RWPE2 (cell line): ENCODE measurements around the gene NKAIN2.

Experiments
- ATAC-seq: fragments of 200-7000 bp; cut with Tn5 transposase; 3 replicates; pipeline ENCODE4 v1.9.1; 2021; ENCODE audit warnings: low read depth
- DNase-seq: peaks from one replicate; pipeline ENCODE4 v3.0.0-alpha.2; 2020; ENCODE audit warnings: low spot score
- H3K27ac ChIP-seq: fragments of 450-650 bp; 2 replicates; pipeline ENCODE4 v1.5.1; 2017; ENCODE audit warnings: mild to moderate bottlenecking; ENCODE audit not compliant: poor library complexity, severe bottlenecking
- H3K27me3 ChIP-seq: fragments of 250-450 bp; sonication (Bioruptor Pico); 2 replicates; pipeline ENCODE4 v1.5.1; 2021; ENCODE audit warnings: mild to moderate bottlenecking, moderate library complexity; ENCODE audit not compliant: insufficient read depth, poor library complexity, severe bottlenecking
- H3K36me3 ChIP-seq: fragments of 250-450 bp; sonication (Bioruptor Pico); 2 replicates; pipeline ENCODE4 v1.5.1; 2020; ENCODE audit warnings: low read depth, mild to moderate bottlenecking, moderate library complexity
- H3K4me1 ChIP-seq: fragments of 250-450 bp; sonication (Bioruptor Pico); 2 replicates; pipeline ENCODE4 v1.5.1; 2021; ENCODE audit warnings: mild to moderate bottlenecking, moderate library complexity; ENCODE audit not compliant: insufficient read depth, poor library complexity, severe bottlenecking
- H3K4me3 ChIP-seq: fragments of 250-450 bp; sonication (Bioruptor Pico); 2 replicates; pipeline ENCODE4 v1.5.1; 2021; ENCODE audit warnings: mild to moderate bottlenecking, moderate library complexity; ENCODE audit not compliant: severe bottlenecking
- H3K9me3 ChIP-seq: fragments of 250-450 bp; sonication (Bioruptor Pico); 2 replicates; pipeline ENCODE4 v1.5.1; 2021; ENCODE audit warnings: mild to moderate bottlenecking, moderate library complexity; ENCODE audit not compliant: severe bottlenecking
- TF ChIP-seq, protein P1 (sequence below): fragments of 450-650 bp; IDR thresholded peaks from one replicate; pipeline ENCODE4 v1.5.1; 2017; ENCODE audit warnings: mild to moderate bottlenecking, moderate library complexity; ENCODE audit not compliant: poor library complexity, severe bottlenecking

Gene NKAIN2

DNA sequence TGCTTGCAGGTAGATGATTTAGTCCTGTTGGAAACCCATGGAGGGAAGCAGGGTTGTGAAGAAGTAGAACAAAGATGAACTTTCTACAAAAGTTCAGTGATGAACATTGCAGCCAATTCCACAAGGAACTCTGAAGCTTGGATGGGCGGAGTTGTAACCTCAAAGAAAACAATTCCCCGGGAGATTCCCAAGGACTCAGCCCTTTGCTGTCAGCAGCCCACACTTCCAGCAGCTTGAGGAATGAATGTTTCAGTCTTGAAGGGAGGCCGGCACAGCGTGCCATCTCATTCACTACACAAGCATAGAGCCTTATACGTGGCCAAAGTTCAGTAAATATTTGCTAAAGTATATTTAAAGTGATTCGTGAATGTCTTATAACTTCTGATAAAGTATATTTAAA, 269.4 kb downstream of the NKAIN2 start:
- TF ChIP-seq, protein P1, sequence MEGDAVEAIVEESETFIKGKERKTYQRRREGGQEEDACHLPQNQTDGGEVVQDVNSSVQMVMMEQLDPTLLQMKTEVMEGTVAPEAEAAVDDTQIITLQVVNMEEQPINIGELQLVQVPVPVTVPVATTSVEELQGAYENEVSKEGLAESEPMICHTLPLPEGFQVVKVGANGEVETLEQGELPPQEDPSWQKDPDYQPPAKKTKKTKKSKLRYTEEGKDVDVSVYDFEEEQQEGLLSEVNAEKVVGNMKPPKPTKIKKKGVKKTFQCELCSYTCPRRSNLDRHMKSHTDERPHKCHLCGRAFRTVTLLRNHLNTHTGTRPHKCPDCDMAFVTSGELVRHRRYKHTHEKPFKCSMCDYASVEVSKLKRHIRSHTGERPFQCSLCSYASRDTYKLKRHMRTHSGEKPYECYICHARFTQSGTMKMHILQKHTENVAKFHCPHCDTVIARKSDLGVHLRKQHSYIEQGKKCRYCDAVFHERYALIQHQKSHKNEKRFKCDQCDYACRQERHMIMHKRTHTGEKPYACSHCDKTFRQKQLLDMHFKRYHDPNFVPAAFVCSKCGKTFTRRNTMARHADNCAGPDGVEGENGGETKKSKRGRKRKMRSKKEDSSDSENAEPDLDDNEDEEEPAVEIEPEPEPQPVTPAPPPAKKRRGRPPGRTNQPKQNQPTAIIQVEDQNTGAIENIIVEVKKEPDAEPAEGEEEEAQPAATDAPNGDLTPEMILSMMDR, result no peak
- H3K27me3 ChIP-seq, result no peaks in the 10 kb centered on the region
- H3K4me3 ChIP-seq, result no peak overlapping the region
- DNase-seq, result no peak
- no peaks in the 10 kb centered on the region for H3K9me3 ChIP-seq
- H3K36me3 ChIP-seq, result no peaks in the 10 kb centered on the region
- no peak for ATAC-seq
- H3K27ac ChIP-seq, result no peak overlapping the region
- no peaks in the 10 kb centered on the region for H3K4me1 ChIP-seq

DNA sequence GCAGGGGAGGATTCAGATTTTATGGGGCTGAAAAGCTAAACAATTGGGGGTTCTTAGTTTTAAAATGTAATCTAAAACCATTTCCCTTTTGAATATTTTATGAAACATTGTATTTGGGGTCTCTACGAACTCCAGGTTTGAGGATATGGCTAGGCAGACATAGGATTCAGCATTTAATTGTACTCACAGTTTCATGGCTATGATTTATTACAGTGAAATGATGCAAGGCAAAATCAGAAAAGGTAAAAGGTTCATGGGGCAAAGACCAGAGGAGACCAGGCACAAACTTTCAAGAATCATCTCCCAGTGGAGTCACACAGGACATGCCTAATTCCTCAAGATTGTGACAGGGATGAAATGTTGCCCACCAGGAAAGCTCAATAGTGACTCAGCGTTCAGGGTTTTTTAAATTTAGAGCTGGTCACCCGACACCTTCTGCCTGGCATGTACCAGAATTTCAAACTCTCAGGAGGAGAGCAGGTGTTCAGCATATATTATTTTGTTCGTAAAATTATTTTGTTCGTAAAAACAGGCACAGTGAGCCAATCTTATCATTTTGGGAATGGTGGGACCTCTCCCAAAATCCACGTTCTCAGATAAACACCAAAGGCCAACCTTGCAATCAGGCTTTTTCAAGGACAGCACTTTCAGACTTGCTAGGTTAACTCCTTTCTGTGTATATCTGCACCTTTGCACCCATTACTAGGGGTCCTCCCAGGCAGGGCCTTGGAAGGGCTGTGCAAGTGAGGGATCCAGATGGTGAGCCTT, 270.3 kb downstream of the NKAIN2 start:
- TF ChIP-seq, protein P1, result no peak
- Histone ChIP-seq H3K9me3 (no peaks in the 10 kb centered on the region), H3K27me3 (no peaks in the 10 kb centered on the region), H3K36me3 (no peaks in the 10 kb centered on the region), H3K4me3 (no peak overlapping the region), H3K27ac (no peak overlapping the region), H3K4me1 (no peaks in the 10 kb centered on the region)
- ATAC-seq (no peak), DNase-seq (no peak)

DNA sequence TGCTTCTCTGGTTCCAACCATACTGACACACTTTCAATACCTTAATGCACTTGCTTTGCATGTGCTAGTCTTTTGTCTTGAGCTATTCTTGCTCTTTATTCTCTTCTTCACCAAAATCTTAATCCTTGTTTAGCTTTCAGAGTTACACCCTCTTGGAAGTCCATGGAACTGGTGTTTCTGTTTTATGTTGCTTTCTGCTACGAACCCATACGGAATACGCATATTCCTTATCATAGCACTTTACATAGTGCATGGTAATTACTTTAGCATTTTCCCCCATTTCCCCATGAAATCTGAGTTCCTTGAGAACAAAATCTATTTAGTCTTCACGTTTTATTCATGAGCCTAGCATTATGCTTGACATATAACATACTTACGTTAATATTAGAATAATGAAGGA, 270.9 kb downstream of the NKAIN2 start:
- Histone ChIP-seq H3K4me1 (no peaks in the 10 kb centered on the region), H3K36me3 (no peaks in the 10 kb centered on the region), H3K9me3 (no peaks in the 10 kb centered on the region), H3K27ac (no peak overlapping the region), H3K4me3 (no peak overlapping the region), H3K27me3 (no peaks in the 10 kb centered on the region)
- no peak for ATAC-seq
- TF ChIP-seq, protein P1, result no peak
- no peak for DNase-seq

DNA sequence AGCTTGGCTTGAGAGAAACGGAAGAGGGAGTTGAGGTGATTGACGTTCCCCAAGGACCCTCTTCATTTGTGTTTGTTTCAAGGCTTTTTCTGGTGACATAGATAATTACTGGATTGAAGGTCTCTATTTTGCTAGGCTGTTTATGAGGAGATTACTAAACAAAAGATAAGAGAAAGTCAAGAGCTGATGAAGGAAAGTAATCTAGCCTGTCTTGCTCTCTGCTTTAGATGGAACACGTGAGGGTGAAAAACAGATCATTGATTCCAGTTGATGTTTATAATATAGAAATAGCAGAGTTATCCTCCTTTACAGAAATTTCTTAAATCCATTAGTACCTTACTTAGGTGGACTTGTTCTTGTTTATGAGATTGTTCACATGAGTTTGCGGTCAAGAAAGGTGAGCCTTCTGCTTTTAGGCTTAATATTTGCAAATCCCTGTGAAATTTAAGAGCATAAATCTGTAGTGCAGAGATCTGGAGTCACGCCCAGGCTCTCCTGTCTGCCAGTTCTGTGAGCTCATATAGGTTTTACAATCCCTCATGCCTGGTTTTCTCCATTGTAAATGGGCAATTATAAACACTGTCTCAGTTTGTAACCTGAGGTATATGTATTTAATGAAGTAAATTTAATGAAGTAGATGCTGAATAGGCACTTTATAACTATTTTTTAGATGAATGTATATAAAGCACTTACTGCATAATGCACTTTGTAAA, 272.8 kb downstream of the NKAIN2 start:
- Histone ChIP-seq H3K4me1 (no peaks in the 10 kb centered on the region), H3K36me3 (no peaks in the 10 kb centered on the region), H3K27ac (no peak overlapping the region), H3K4me3 (no peak overlapping the region), H3K9me3 (no peaks in the 10 kb centered on the region), H3K27me3 (no peaks in the 10 kb centered on the region)
- ATAC-seq (no peak), DNase-seq (no peak)
- TF ChIP-seq, protein P1, result no peak

DNA sequence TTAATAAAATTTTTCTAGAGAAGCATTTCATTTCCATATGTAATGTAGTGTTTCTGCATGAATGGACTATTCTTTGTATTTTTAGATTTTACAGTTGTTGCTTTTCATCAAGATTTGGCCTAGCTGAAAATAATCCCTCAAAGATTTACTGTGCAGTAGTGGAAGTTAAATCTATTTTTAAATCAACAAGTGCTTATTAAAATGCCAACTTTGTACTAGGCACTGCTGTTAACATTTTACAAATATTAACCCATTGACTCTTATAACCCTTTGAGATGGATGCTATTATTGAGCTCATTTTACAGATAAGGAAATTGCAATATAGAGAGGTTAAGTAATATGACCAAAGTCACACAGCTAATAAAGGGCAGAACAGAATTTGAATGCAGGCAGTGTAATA, 274.5 kb downstream of the NKAIN2 start:
- Histone ChIP-seq H3K4me3 (no peak overlapping the region), H3K27ac (no peak overlapping the region), H3K36me3 (no peaks in the 10 kb centered on the region), H3K9me3 (no peaks in the 10 kb centered on the region), H3K4me1 (no peaks in the 10 kb centered on the region), H3K27me3 (no peaks in the 10 kb centered on the region)
- DNase-seq, result no peak
- no peak for ATAC-seq
- TF ChIP-seq, protein P1, result no peak
